Stimulated activated CD4-positive, alpha-beta T cell treated with anti-CD3 and anti-CD28 coated beads, TNF-alpha, amount 100 ng/mL, for 4 hours (primary cell): ENCODE data around the gene IL17REL.
A peak's percentile ranks its signal among the peaks of the same experiment; 100 is the strongest.
"Not testable (repeated sequence)": the region's sequence is repeated elsewhere in the genome, so short reads cannot be mapped to it uniquely, and the experiment has no call there.

Experiments
- DNase-seq, 3 experiments: peaks; one replicate each; pipeline ENCODE4 v3.0.0-alpha.2; 2020; ENCODE audit warnings: low read depth in 3 of 3

Gene IL17REL

DNA sequence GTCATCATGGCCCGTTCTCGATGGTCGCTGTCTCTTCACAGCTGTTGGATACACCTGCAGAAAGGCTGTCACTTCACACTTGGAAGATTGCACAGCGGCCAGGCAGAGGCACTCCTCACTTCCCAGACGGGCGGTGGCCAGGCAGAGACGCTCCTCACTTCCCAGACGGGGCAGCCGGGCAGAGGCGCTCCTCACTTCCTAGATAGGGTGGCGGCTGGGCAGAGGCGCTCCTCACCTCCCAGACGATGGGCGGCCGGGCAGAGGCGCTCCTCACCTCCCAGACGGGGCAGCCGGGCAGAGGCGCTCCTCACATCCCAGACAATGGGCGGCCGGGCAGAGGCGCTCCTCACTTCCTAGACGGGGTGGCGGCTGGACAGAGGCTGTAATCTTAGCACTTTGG, 22.7 kb downstream of the IL17REL start:
- DNase-seq: not testable (repeated sequence)

DNA sequence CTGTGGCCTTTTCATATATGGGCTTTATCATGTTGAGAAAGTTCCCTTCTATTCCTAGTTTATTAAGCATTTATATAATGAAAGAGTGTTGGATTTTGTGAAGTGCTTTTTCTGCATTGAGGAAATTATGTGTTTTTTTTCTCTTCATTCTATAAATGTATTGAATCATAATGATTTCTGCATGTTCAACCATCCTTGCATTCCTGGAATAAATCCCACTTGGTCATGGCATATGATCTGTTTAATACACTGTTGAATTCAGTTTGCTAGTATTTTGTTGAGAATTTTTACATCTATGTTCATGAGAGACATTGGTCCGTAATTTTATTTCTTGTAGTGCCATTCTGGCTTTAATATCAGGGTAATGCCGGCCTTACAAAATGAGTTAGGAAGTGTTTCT, 26.2 kb downstream of the IL17REL start:
- DNase-seq: no peak

DNA sequence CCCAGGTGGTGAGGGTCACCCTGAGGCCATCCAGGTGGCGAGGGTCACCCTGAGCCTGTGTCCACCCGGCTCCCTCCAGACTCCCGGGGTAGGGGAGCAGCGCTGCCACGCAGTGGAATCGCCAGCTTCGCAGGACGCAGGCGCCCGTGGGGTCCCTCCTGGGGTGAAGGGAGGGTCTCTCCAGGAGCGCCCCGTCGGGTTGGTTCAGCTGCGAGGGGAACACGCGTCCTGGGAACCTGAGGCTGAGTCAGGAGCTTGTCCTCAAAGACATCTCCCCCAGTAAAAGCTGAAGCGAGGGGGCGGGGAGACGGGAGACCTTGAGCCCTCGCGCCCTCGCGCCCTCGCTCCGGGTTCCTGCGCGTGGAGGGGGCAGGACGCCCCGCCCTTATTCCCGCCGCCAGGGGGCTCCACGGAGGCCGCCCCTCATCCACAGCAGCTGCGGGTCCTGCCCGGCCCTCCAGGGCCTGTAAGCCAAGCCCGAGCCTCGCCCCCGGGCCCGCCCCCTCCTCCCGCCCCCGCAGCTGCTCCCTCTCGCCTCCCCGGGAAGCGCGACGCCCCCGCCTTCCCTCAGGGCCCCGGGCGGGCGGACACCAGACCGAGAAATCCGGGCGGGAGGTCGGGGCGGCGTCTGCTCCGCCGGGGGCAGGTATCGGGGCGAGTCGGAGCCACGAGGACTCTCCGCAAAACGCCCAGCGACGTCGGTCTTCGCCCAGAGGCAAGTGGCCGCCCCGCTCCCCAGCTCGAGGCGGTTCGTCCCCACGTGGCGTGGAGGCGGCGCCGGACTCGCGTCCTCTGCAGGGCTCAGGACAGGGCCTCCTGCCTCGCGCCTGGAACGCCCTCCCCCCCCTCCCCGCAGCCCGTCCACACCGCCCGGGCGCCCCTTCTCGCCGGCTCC, 29.2 kb downstream of the IL17REL start:
- peak in 1 of 3 experiments; percentile 42 for DNase-seq

DNA sequence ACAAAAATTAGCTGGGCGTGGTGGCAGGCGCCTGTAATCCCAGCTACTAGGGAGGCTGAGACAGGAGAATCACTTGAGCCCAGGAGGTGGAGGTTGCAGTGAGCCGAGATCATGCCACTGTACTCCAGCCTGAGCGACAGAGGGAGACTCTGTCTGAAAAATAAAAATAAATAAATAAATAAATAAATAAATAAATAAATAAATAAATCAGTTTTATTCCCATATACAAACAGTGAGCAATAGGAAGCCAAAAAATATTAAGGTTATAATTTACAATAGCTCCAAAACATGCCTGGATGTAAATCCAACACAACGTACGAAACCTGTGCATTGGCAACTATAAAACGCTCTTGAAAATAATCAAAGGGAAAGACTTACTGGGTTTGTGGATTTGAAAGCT, 30.8 kb downstream of the IL17REL start:
- not testable (repeated sequence) for DNase-seq

DNA sequence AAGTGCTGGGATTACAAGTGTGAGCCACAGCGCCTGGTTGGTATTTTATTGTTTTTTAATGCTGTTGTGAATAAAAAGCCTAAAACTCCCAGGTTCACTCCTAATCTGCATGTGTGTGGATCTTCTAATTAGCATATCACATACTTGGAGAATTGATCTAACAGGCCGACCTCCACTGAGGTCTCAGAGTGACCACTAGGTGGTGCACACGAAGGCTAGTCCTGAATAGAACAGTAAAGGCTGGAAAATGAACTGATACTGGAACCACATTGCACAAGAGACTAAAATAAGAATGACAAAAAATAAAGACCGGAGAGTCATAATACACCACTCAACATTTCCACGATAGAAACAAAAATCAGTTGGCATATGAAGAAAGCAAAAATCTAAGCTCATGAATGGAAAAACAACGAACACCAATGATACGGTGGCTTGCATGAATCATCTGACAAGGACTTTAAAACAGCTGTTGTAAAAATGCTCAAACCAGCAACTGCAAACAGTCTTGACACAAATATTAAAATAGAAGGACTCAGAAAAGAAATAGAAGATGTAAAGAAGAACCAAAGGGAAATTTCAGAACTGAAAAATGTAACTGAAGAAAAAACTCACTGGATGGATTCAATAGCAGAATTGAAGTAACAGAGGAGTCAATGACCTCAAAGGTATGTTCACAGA, 32.8 kb downstream of the IL17REL start:
- no peak for DNase-seq

DNA sequence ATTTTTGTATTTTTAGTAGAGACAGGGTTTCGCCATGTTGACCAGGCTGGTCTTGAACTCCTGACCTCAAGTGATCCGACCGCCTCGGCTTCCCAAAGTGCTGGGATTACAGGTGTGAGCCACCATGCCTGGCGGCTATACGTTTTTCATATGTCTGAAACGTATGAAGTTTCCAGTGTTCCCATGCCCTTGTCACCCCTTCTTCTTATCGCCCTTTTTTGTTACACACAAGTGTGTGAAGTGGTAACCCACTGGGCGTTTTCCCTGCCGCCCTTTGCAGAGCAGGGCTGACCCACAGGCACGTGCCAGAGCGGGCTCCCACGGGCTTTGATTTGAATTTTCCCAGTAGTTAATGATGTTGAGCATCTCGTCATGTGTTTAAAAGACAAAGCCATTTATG, 35.0 kb downstream of the IL17REL start:
- no peak for DNase-seq

DNA sequence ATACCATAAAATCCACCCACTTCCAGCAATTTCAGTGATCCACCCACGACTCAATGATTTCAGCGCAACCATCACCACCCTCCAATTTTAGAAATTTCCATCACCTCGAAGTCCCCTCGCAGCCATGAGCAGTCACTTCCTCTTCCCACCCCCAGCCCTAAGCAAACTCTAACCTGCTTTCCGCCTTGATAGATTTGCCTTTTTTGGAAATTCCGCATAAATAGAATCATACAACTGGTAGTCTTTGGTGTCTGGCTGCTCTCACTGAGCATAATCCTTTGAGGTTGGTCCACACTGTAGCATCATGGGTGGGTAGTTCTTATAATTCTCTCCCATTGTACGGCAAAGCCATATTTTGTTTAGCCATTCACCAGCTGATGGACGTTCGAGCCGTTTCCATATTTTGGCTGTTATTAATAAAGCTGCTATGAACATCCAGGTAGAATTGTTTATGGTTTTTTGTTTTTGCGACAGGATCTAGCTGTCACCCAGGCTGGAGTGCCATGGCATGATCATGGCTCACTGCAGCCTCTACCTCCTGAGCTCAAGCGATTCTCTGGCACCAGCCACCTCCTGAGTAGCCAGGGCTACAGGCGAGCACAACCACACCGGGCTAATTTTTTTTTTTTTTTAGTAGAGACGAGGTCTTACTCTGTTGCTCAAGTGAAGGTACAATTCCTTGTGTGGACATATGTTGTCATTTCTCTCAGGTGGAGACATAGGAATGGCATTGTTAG, 36.0 kb downstream of the IL17REL start:
- DNase-seq: peak in 1 of 3 experiments; percentile 55

DNA sequence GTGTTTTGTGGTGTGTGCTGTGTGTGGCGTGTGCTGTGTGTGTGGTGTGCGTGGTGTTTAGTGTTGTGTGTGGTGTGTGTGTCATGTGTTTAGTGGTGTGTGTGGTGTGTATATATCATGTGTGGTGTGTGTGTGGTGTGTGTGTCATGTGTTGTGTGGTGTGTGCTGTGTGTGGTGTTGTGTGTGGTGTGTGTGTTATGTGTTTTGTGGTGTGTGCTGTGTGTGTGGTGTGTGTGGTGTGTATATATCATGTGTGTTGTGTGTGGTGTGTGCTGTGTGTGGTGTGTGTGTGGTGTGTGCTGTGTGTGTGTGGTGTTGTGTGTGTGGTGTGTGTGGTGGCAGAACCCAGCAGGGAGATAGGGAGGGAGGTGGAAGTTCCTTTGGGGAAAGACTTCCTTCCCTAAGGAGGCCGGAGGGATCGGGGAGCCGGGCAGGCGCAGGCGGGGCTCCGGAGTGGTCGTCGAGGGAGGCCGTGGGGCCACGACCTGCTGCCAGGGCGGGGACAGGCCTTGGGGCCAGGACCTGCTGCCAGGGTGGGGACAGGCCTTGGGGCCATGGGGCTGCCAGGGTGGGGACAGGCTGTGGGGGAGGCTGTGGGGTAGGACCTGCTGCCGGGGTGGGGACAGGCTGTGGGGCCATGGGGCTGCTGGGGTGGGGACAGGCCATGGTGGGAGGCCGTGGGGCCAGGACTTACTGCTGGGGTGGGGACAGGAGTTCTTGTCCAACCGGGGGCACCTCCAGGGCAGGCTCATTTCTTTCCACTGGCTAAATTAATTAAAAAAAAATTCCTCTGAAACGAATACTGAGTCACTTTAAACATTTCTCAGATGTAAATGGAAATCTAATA, 36.8 kb downstream of the IL17REL start:
- DNase-seq: peak in 1 of 3 experiments; percentile 52

DNA sequence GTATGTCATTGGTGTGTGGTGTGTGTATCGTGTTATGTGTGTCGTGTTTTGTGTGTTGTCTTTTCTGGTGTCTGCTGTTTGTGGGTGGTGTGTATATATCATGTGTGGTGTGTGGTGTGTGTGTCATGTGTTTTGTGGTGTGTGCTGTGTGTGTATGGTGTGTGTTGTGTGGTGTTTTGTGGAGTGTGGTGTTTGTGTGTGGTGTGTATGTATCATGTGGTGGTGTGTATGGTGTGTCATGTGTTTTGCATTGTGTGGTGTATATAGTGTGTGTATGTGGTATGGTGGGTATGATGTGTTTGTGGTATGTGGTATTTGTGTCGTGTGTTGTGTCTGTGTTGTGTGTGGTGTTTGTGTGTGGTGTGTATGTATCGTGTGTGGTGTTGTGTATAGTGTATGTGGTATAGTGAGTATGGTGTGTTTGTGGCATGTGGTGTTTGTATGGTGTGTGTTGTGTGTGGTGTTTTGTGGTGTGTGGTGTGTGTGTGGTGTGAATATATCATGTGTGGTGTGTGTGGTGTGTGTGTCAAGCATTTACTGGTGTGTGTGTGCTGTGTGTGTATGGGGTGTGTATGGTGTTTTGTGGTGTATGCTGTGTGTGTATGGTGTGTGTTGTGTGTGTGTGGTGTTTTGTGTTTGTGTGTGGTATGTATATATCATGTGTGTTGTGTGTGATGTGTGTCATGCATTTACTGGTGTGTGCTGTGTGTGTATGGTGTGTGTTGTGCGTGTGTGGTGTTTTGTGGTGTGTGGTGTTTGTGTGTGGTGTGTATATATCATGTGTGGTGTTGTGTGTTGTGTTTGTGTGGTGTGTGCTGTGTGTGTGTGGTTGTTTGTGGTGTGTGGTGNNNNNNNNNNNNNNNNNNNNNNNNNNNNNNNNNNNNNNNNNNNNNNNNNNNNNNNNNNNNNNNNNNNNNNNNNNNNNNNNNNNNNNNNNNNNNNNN, 39.3 kb downstream of the IL17REL start:
- no peak for DNase-seq

DNA sequence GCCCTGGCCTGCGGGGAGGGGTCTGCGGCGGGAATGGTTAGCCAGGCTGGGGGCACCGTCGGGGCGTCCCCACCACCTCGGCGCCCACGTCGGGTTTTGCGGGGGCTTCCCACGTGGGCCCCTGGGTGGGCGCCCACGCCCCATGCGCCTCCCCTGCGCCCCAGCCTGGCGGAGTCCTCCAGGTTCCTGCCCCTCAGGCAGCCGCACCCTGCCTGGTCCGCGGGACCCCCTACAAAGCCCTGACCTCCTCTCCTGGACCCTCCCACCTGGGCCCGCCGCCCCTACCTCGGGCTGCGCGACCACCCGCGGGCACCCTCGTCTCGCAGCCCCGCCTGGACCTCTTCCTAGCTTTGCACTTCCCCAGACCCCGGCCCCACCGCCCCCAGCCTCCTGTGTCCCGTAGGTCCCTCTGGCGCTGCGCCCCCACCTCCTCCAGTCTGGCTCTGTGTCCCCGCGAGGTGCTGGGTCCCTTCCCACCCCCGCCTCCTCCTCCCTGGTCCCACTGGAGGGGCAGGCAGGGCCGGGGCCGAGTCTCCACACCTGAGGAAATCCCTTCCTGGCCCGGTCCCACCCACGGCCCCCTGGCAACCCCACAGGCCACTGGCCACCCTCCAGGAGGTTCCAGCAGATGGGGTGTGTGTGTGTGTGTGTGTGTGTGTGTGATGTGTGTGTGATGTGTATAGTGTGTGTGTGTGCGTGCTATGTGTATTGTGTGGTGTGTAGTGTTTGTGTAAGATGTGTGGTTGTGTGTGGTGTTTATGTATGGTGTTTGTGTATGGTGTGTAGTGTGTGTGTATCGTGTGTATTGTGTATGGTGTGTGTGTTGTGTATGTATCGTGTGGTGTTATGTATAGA, 40.2 kb downstream of the IL17REL start:
- DNase-seq: no peak

DNA sequence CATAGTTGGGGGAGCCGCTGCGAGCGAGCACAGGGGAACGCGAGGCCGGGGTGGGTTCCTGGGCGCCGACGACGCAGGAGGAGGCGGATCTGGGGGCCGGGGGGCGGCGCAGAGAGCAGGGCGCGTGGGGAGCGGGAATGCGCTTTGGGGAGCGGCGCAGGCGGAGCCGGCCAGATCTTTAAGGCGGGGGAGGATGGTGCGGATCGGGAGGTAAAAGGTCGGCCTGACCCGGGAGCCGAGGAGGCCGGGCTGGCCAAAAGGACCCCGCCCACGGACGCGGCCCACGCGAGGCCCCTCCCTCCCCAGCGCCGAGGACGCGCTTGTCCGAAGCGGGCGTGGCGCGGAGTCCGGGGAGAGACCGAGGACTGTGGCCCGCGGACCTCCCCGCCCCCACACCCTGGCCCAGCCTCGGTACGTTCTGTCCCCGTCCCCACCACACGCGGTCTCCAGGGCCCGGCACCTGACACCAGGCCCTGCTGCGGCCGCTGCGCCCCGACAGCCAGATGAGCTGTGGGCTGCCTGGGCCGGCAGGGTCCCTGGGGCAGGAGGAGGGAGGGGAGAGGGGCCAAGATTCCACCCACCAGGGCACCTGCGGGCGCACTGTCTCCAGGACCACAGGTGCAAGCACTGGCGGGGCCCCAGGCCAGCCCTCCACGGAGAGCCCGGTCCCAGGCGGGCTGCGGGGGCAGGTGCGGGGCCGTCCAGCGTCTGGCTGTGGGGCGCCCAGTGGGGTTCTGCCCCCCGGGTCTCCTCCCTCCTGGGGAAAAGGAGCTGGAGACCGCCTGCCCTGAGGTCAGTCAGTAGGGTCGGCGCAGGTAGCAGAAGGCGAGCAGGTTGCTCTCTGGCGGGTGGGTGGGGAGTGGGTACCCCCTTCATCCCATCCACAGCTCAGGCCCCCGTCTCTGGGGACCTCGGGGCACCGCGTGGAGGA, 41.1 kb downstream of the IL17REL start:
- peak; percentile 63 to 77 (median 72) for DNase-seq

DNA sequence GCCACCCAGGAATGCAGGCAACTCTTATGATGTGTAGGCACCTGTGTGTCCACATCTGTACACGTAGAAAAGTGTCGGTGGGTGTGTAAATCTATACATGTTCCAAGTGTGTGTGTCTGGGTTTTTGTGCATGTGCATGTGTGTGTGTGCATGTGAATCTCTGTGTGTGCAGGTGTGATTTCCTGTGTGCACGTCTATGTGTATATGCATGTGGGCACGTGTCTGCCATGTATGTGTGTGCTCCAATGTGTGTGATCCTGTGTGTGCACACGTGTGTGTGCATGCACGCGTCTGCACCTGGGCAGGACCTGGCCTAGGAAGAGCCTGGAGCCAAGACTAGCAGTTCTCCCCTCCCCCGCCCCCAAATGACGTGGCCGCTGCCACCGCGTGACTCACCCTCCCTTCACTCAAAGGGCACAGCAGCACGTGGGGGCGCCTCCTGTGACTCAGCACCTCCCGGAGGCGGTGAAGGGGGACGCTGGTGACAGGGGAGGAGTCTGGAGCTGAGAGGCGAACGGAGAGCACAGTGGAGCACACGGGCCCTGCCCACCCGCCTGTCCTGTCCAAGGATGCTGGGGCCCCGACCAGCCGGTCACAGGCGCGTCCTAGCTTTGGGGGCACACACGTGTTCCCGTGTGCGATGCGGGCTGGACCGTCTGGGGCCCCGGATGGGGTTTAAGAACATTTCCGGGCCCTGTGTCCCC, 41.9 kb downstream of the IL17REL start:
- DNase-seq: peak; percentile 89 to 96 (median 96)

DNA sequence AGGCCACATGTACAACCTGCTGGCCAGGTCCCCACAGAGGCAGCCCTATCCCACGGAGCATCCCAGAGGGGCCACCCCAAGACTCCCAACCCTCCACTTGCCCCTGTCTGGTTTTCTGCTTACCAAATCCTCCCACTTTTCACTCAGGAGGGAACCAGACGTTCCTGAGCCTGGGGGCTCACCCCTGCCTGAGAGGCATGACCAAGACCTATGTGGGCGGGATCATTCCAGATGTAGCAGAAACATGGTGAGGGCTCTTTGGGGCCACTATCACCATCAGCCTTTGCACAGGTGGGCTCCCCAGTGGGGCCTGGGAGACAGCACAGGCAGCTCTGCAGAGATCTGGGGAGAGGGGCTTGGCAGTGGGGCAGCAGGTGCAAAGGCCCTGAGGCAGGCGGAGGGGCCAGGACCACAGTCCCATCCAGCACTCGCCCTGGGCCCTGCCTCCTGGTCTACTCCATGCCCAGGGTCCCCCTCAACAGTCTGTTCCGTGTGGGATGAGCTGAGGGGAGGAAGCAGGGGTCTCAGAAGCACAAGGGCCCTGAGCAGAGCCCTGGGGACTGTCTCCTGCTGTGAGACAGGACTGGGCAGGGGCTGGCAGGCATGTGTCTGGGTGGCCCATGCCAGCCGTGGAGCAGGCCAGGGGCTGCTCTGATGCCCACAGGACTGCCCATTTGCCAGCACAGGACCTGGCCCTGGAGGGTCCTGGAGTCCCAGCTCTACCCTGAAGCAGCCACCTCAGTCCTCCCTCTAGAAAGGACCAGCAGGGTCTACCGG, 42.6 kb downstream of the IL17REL start:
- no peak for DNase-seq

DNA sequence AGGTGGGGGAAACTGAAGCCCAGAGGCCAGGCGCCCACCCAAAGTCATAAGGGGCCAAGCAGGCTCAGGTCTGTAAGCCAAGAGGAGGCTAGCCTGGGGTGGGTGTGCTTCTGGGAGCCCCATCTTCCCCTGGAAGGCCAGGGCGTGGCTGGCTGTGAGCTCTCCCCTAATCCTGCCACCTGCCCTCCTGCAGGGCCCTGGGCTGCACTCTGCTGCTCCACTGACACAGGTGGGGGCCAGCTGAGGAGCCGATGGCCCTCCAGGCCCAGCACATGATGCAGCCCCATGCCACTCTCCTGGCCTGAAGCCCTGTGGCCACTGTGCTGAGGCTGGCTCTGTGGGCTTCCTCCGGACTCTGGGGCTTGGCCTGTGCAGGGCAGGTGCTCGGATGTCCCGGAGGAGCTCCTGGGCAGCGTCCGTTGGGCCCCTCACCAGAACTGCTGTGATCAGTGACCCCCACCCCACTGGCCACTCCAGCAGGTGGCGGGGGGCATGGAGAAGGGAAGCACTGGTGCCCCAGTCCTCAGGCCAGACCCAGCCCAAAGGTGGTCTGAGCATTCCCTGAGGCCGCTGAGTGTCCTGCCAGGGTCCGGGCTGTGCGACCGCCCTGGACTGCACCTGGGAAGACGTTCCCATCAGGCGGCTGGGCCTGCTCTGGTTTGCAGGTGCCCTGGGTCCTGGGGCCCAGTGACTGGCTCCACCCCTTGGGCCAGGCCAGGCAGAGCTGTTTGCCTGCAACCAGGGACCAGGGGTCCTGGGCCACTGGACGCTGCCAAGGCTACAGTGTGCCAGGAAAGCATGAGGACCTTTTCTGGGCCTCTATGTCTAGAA, 43.5 kb downstream of the IL17REL start:
- no peak for DNase-seq

DNA sequence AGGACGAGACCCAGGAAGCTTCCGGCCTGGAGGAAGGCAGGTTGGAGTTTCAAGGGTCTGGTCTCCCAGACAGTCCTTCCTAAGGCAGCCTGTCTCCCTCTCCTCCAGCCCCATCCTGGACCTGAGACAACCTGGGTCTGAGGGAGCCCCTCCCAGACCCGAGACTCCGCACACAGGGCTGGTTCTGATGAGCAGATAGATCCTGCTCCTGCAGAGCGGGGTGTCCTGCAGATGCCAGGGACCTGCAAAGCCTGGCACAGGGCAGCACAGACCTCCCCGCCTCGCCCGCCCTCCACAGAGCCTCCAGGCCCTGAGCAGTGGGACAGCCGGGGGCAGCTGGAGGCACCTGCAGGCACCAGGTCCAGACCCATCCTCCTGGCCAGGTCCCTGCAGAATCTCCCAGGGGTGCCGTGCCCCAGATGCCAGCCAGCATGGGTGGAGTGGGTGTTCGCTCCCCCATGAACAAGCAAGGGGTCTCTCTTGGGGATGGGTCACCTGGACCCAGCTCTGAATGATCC, 44.2 kb downstream of the IL17REL start:
- no peak for DNase-seq
